Lower leg skin (tissue), 3 donors: Measurements from ENCODE around the gene RHOB.

Experiments used
- POLR2A ChIP-seq, 2 donors: fragments of 450-650 bp; IDR thresholded peaks; one replicate each; pipeline ENCODE4 v1.6.1; 2016 to 2017; ENCODE audit warnings: antibody characterized with exemption in 2 of 2, mild to moderate bottlenecking in 1 of 2, moderate library complexity in 1 of 2
- TF ChIP-seq, protein P1 (sequence below), 3 donors: fragments of 450-650 bp; IDR thresholded peaks; one replicate each; pipeline ENCODE4 v1.5.1; 2016; ENCODE audit warnings: antibody characterized with exemption in 3 of 3, mild to moderate bottlenecking in 3 of 3, moderate library complexity in 2 of 3

DNA sequence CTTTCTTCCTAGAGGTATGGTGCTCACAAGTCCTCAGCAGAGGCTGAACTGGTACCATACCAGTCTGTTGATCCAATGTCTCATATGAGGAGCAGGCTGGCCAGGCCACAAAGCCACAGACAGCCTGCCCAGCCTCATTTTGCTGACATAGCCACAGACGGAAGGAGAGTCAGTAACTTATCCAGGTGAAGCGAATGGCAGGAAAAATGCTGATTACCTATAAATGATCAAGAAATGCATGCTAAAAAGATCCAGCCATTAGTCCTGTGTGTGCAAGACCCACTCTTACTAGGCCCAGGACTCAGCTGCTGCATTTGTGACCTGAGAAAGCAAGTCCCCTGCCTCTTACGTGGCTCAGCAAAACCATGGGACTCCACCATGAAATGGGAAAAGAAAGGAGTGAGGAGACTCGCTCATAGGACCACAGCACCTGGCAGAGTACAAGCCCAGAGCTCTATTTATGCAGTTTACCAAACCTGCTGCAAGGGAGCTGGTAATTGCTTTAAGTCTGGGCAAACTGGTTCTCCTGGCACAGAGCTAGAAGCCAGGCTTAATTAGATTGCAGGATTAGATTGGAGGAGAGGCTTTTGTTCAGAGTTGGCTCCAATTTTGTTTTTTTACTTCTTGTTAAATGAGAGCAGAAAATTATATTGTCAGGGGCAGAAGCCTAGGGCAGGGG is 19.0 kb downstream of the RHOB start:
- TF ChIP-seq, protein P1, sequence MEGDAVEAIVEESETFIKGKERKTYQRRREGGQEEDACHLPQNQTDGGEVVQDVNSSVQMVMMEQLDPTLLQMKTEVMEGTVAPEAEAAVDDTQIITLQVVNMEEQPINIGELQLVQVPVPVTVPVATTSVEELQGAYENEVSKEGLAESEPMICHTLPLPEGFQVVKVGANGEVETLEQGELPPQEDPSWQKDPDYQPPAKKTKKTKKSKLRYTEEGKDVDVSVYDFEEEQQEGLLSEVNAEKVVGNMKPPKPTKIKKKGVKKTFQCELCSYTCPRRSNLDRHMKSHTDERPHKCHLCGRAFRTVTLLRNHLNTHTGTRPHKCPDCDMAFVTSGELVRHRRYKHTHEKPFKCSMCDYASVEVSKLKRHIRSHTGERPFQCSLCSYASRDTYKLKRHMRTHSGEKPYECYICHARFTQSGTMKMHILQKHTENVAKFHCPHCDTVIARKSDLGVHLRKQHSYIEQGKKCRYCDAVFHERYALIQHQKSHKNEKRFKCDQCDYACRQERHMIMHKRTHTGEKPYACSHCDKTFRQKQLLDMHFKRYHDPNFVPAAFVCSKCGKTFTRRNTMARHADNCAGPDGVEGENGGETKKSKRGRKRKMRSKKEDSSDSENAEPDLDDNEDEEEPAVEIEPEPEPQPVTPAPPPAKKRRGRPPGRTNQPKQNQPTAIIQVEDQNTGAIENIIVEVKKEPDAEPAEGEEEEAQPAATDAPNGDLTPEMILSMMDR (IDR thresholded peaks at IDR 0.05), result no peak
- no peak for TF ChIP-seq POLR2A (IDR thresholded peaks at IDR 0.05)
